Adrenal gland (tissue), 12 donors: Measurements from ENCODE around the gene VWA2. TPM values are rescaled to one million over a fixed set of nuclear protein-coding genes. Genes with fewer than 3 reads are reported as not detected.
"Not testable (repeated sequence)": the region's sequence is repeated elsewhere in the genome, so short reads cannot be mapped to it uniquely, and the experiment has no call there.

Experiments
- DNase-seq, 7 donors: peaks; one replicate each; pipeline ENCODE4 v3.0.0-alpha.2; 2019 to 2020
- H3K27ac ChIP-seq, 5 donors: fragments of 200-600 bp; sonication (generic) in 4 of 5; 1 replicate in 3 of 5; 2 replicates in 2 of 5; pipeline versions ENCODE4 v1.5.1 to v1.8.0; 2016 to 2020; ENCODE audit warnings: mild to moderate bottlenecking in 1 of 5
- H3K27me3 ChIP-seq: fragments of 200-600 bp; 2 replicates; pipeline ENCODE4 v1.8.0; 2021
- H3K36me3 ChIP-seq, 2 donors: fragments of 200-600 bp; replicated peaks in 1 of 2; 1 replicate in 1 of 2; 2 replicates in 1 of 2; pipeline versions ENCODE4 v1.5.1 to v1.8.0; 2018 to 2022
- H3K4me1 ChIP-seq, 2 donors: fragments of 200-600 bp; replicated peaks in 1 of 2; 1 replicate in 1 of 2; 2 replicates in 1 of 2; pipeline versions ENCODE4 v1.5.1 to v1.8.0; 2018 to 2021
- H3K4me3 ChIP-seq, 4 donors: fragments of 200-600 bp; sonication (generic) in 3 of 4; one replicate each; pipeline ENCODE4 v1.5.1; 2016 to 2018
- H3K9me3 ChIP-seq, 3 donors: fragments of 200-600 bp; sonication (generic) in 1 of 3; replicated peaks in 1 of 3; 1 replicate in 2 of 3; 2 replicates in 1 of 3; pipeline versions ENCODE4 v1.5.1 to v1.8.0; 2016 to 2021
- CTCF ChIP-seq, 6 experiments: fragments of 450-650 bp in 4 of 6; fragments of 200-600 bp in 2 of 6; sonication (generic) in 1 of 6; IDR thresholded peaks; 1 replicate in 5 of 6; 2 replicates in 1 of 6; pipeline versions ENCODE4 v1.5.1 to v1.8.0; 2016 to 2021; ENCODE audit warnings: antibody characterized with exemption in 6 of 6, mild to moderate bottlenecking in 2 of 6, moderate library complexity in 1 of 6
- POLR2A ChIP-seq, 2 donors: fragments of 450-650 bp; IDR thresholded peaks; one replicate each; pipeline ENCODE4 v1.6.1; 2017; ENCODE audit warnings: antibody characterized with exemption in 2 of 2, mild to moderate bottlenecking in 2 of 2, moderate library complexity in 1 of 2
- whole genome bisulfite sequencing, 4 donors: extraction: QIAGEN DNeasy Blood & Tissue Kit in 2 of 4; methylation state at CpG; one replicate each; pipeline versions ENCODE4 v1.1.5 to v1.1.7; 2013 to 2017; 5-methylcytosine and 5-hydroxymethylcytosine counted together
- intact Hi-C, 2 donors: fragments of 100-400 bp; cut with DNase I; formaldehyde crosslinking; loops; one replicate each; pipeline versions ENCODE4 v1.14.1 to v1.15.0; 2022 to 2023
- polyA plus RNA-seq, 3 donors: library from polyadenylated mRNA; stranded (reverse); fragments of 200-250 nt in 2 of 3; fragments of 350-450 nt in 1 of 3; fragmentation: Illumina TruSeq in 1 of 3; extraction: RNeasy Lipid Tissue Mini Kit (QIAGEN cat#74804) in 1 of 3; gene quantifications; one replicate each; pipeline ENCODE4 v1.2.3, GENCODE V29; 2013 to 2014
- total RNA-seq, 9 donors: library from RNA; depleted of rRNA in 4 of 9; stranded (reverse); fragments of >200 nt in 4 of 9; fragments of 120-200 nt in 1 of 9; fragmentation: NEBNext Ultra II Directional in 1 of 9; extraction: Animal tissue kit (Norgen Biotek cat#: 25700) in 1 of 9; gene quantifications; one replicate each; pipeline versions ENCODE4 v1.1.0 to v1.2.4, GENCODE V29; 2013 to 2023
- donor health status: healthy with polysubstance abuse.
- donor health status: Bipolar disorder and iron deficiency.
- donor health status: DM: yes; HTN: yes; CAD: no.
- donor health status: DM: no; HTN: no; CAD: no.
- donor health status: DM: no; HTN: no; CAD: no.
- donor health status: DM: yes; HTN: yes; CAD: no.

Gene VWA2
- total and polyA plus RNA-seq, 12 donors: 0.15 TPM; not detected in 11

- intact Hi-C loops: no loop called here
- Histone ChIP-seq H3K27me3 (no peaks in the 10 kb centered on the region), H3K9me3 (no peaks in the 10 kb centered on the region), H3K27ac (peak overlapping the region in 1 of 5 donors; percentile 52), H3K4me1 (no peaks in the 10 kb centered on the region), H3K36me3 (no peaks in the 10 kb centered on the region), H3K4me3 (no peak overlapping the region)
- WGBS, 4 donors: 65 to 95% (median 77%) methylated on average over 3 to 6 of the region's 6 CpGs
- no peak for TF ChIP-seq POLR2A (IDR thresholded peaks at IDR 0.05)
- TF ChIP-seq CTCF (IDR thresholded peaks at IDR 0.05): no peak
- DNase-seq: peak in 4 of 7 donors; percentile 11 to 58 (median 30)
These were observed 89.8 kb downstream of the VWA2 start for GRCh38 chr10:114328874-114329273.

- DNase-seq: no peak
- Histone ChIP-seq H3K4me3 (no peak overlapping the region), H3K27me3 (no peaks in the 10 kb centered on the region), H3K36me3 (no peaks in the 10 kb centered on the region), H3K27ac (no peak overlapping the region), H3K4me1 (no peaks in the 10 kb centered on the region), H3K9me3 (no peaks in the 10 kb centered on the region)
- WGBS, 4 donors: 47 to 72% (median 70%) methylated on average over 2 to 10 of the region's 10 CpGs
- no peak for TF ChIP-seq POLR2A (IDR thresholded peaks at IDR 0.05)
- TF ChIP-seq CTCF (IDR thresholded peaks at IDR 0.05): no peak
- intact Hi-C loops: no loop called here
These were observed 90.7 kb downstream of the VWA2 start for GRCh38 chr10:114329634-114330365.

GRCh38 chr10:114332301-114333192 is 93.5 kb downstream of the VWA2 start:
- H3K4me1 ChIP-seq: no peaks in the 10 kb centered on the region
- peak in 4 of 7 donors; percentile 25 to 56 (median 32) for DNase-seq

GRCh38 chr10:114333441-114333840 is 94.4 kb downstream of the VWA2 start:
- H3K9me3 ChIP-seq, H3K27me3 ChIP-seq, H3K4me1 ChIP-seq, DNase-seq, H3K36me3 ChIP-seq, H3K4me3 ChIP-seq, intact Hi-C loops: not testable (repeated sequence)
- peak overlapping the region in 2 of 5 donors; percentile 30 to 89 for H3K27ac ChIP-seq
- 75 to 90% (median 79%) methylated on average over 5 of the region's 5 CpGs for WGBS, 4 donors

More at GRCh38 chr10:114332301-114333192, 93.5 kb downstream of the VWA2 start:
- WGBS, 4 donors: 43 to 60% (median 52%) methylated on average over 14 of the region's 14 CpGs
- no peaks in the 10 kb centered on the region for H3K36me3 ChIP-seq
- H3K9me3 ChIP-seq: no peaks in the 10 kb centered on the region
- peak overlapping the region in 2 of 5 donors; percentile 60 to 89 for H3K27ac ChIP-seq
- H3K27me3 ChIP-seq: no peaks in the 10 kb centered on the region
- no peak overlapping the region for H3K4me3 ChIP-seq
- TF ChIP-seq CTCF (IDR thresholded peaks at IDR 0.05): no peak
- TF ChIP-seq POLR2A (IDR thresholded peaks at IDR 0.05): no peak
- intact Hi-C loops: no loop called here
